Stimulated activated CD4-positive, alpha-beta T cell treated with anti-CD3 and anti-CD28 coated beads, Interleukin-1b, Interleukin-23, amount 100 ng/mL, for 24 hours (primary cell): ENCODE measurements around the gene KAZN.
"Not testable (repeated sequence)": the region's sequence is repeated elsewhere in the genome, so short reads cannot be mapped to it uniquely, and the experiment has no call there.

ENCODE experiments used
- DNase-seq, 4 experiments: peaks; one replicate each; pipeline ENCODE4 v3.0.0-alpha.2; 2020; ENCODE audit warnings: low read depth in 4 of 4, low spot score in 1 of 4

KAZN gene

DNA sequence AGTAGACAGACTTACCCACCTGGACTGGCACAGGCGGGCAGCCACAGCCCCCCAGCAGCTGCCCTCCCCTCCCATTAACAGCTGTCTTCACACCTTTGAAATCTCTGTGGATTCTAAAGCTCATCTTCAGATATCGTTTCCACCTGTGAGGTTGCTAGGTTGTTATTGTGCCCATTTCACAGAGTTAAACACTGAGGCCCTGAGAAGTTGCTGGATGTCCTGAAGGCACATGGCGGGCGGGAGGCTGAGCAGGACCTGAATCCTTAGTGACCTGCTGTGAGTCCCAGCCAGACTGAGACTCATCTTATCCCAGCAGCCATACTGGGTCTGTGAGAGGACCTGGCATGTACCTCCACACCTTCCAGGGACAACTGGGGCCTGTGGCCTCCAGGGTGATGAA, 420.3 kb downstream of the KAZN start:
- DNase-seq, result no peak

DNA sequence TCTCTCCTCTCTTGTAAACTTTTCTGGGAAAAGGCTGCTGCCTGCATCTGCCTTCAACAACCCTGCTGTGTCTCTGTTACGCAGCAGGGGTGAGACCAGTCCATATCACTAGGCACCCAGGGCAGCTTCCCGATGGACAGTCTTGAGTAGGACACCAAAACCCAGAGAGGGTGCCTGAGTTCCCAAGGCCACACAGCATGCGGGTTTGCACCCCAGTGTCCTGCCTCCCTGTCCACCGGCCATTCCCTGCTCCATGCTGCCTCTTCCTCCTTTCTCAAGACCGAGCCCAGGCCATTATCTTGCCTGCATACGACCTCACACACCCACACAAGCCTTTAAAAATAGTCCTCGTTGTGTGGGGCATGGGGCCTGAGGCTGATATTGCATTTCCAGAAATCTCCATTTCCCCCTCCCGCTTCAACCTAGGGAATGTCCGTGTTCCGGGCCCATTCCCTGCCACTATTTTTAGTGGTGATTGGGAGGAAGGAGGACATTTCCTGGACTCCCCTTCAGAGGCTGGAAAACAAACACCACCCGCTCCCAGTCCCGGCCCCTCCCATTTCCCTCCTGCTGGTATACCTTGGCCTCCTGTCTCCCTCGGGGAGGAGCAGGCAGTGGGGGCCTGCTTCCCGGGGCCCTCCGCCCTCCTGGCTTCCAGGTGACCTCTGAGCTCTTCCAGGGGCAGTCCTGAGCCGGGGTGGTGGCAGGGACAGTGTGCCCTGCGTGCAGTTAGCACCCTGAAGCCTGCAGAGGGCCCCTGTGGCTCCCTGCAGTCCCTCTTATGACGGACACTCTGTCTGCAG, 422.7 kb downstream of the KAZN start:
- no peak for DNase-seq

DNA sequence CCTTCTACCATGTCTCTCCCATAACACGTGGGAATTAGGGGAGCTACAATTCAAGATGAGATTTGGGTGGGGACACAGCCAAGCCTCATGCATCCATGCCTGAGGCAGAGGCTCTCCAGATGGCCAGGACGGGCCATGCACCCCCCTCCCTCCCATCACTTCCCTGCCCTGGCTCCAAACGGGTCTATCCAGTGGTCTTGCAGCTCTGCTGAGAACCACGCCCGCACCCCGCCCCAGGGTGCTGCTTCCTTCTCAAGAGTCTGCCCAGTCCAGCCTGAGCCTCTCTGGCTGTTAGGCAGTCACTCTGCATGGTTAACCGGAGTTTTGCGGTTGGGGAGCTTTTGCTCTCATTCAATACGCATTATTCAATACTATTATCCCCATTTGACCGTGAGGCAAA, 423.6 kb downstream of the KAZN start:
- no peak for DNase-seq

DNA sequence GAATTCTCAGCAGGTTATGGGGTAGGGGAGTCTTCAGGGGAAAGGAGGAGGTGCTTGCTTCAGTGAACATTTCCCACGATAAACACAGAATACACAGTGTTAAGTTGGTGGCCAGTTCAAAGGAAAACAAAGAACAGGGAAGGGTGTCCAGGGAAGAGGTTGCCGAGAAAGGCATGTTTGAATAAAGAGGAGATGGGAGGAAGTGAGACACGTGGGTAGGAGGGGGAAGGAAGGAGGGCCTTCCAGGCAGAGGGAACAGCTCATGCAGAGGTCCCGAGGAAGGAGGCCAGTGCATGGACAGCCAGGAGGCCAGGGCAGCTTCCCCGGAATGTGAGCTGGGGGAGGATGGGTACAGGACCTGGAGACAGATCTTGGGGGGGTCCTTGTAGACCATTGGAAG, 424.7 kb downstream of the KAZN start:
- no peak for DNase-seq

DNA sequence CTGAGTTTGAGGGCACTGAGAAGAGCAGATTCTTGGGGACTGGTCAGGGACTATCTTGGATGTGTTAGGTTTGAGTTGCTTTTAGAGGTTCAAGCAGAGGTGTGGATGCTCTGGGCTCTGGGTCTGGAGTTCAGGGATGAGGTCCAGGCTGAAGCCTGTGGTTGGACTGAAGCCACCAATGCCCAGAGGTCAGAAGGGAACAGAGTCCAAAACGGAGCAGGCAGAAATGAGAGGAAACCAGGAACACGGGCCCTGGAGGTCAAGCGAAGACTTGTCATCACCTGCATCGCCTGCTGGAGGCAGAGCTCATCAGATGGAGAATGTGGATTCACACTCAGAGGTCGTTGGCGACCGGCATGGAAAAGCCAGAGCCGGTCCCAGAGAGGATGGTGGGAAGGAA, 425.5 kb downstream of the KAZN start:
- DNase-seq, result no peak

DNA sequence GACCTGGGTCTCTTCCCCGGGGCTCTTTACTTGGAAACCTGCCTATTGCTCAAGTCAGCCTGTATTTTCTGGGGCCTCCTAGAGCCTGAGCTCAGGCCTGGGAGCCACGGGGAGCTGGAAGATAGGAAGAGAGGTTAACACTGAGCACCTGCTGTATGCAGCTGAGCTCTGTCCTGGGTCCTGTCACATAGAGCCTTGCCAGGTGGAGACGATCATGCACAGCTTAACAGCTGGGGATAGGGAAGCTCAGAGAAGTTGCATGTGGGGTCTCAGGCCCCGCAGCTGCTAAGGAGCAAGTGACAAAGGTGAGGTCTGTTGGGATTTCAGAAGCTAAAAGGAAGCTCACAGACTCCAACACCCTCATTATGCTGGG, 427.6 kb downstream of the KAZN start:
- DNase-seq, result no peak

DNA sequence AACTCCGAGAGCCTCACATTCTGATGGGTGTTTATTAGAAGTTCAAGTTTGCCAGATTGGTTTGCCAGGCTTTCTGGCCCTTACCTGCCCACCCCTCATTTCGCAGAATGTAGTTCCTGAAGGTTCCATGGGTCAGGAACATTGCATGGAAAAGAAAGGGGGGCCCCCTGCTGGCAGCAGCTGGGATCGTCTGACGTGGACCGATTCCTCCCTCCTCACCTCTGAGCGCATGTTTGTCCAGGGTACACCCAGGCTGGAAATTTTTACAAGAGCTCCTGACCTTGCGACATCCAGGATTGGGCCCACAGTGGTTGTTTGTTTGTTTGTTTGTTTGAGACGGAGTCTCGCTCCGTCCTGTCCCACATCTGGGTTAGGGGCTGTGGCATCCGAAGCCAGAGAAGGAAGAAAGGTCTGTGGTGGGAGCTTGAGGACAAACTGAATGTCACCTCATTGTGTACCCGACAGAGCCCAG, 429.1 kb downstream of the KAZN start:
- DNase-seq, result peak in 2 of 4 experiments; percentile 6 to 21

DNA sequence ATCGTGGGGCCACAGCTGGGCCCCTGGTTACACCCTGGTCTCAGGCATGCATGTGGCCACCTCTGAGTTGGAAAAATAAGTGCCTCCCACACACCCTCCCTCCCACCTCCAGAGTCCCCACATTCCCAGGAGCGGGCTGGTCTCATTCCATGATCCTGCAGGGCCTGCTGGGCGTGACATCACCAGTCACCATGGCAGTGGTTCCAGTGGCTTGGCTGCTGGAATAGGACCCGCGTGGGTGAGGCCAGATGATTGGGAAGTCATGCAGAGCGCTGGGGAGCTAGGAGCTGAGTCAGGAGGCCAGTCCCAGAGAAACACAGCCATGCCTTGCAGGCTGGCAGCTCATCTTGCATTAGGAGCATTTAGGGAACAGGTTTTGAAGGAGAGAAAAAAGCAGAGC, 429.6 kb downstream of the KAZN start:
- DNase-seq, result no peak

DNA sequence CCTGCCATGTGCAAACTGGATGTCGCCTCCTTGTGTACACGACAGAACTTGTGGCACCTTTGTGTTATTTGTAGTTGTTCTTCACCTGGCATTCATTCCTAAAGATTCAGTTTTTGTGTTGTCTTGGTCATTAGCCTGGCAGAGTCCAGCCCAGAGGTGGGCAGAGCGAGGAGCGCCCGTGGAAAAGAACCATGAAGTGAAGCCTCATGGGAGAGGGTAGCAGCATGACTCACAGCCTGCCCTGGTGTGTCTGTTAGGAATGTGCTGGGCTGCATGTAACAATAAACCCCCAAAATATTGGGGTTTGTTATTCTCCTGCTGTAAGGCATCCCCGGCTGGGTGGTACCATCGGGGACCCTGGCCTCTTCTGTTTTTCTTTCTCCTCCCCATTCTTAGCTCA, 430.1 kb downstream of the KAZN start:
- no peak for DNase-seq

DNA sequence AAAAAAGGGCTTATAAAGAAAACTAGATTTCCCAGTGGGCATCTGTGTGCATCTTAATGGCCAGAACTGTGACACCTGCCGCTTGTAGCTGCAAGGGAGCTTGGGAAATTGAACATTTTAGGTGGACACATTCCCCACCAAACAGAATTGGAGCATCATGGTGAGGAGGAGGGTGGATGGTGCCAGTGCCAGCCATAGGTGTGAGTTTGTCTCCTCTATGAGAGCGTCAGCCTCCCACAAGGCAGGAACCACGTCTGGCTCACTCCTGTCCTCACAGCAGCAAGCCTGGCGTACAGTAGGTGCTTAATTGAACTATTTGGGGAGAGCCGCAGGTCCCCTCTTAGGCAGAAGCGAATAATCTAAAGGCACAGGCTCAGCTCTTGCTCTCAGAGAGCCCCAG, 430.6 kb downstream of the KAZN start:
- no peak for DNase-seq

DNA sequence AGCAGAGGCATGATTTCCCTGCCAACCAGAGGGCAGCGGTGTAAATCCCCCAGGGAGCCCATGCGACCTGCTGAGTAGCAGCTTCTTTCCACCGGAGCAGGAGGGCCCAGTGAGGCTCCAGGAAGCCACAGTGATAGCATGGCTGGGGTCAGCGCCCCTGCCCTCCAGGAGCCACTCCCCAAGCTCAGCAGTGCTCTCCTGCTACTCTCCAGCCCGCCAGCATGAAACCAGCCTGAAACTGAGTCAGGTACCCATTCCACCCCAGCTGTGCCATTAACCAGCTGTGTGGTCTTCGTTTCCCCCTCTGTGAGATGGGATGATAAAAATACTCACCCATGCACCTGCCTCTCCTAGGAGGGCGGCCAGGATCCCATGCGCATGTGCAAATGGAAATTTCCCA, 431.3 kb downstream of the KAZN start:
- DNase-seq, result no peak

DNA sequence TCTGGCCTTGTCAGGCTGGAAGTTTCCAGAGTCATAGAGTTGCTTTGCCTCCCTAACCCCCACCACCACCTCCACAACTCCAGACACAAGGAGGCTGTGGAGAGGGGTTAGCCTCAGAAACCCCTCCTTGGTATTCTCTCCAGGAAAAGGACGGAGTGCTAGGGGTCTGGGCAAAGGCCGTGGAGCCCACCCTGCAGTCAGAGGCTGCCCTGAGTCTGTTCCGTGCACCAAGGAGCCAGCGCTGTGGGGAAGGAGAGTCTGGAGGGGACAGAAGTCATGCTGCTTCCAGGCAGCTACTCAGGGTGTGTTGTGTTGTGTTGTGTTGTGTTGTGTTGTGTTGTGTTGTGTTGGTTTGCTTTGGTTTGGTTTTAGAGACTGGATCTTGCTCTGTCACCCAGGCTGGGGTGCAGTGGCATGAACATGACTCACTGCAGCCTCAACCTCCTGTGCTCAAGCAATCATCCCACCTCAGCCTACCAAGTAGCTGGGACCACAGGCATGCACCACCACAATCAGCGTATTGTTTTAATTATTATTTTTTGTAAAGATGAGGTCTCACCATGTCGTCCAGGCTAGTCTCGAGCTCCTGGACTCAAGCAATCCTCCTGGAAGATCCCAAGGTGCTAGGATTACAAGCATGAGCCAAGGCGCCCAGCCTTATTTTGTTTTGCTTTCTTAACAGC, 432.9 kb downstream of the KAZN start:
- DNase-seq, result no peak

DNA sequence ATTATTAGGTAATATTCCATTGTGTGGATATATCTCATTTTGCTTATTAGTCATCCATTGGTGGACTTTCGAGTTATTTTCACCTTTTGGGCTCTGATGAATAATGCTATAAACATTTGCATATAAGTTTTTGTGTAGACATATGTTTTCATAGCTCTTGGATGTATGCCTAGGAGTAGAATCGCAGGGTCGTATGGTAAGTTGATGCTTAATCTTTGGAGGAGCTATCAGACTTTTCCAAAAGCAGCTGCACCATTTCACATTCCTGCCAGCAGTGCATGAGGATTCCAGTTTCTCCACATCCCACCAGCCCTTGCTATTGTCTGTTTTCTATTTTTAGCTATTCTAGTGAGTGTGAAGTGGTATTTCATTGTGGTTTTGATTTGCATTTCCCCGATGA, 434.8 kb downstream of the KAZN start:
- no peak for DNase-seq

DNA sequence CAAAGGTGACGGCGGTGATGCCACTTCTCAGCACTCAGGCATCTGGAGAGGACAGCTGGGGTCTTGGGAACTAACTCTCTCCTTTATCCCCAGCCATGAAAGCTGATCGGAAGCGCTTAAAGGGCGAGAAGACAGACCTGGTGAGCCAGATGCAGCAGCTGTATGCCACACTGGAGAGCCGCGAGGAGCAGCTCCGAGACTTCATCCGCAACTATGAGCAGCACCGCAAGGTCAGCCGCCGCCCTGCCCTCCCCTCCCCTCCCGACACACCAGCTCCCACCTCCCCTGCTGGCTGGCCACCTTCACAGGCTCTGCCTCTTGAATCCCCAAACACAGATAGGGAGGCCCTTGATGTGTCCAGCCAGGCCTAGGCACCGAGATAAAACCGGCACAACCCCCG, 436.2 kb downstream of the KAZN start:
- DNase-seq, result no peak

DNA sequence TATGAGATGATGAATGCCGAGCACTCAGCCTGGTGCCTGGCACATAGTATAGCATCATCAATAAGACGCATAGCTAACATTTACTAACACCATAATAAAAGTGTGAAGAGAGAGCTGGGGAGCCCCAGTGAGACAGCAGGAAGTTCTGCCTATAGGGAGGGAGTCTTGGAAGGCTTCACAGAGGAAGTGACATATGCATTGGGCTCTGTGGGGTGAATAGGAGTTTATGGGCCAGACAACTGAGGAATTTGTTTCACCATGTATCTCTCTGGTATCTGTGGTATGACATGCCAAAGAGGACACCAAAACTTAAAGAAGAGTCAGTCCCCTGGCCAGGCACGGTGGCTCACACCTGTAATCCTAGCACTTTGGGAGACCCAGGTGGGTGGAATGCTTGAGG, 436.8 kb downstream of the KAZN start:
- DNase-seq, result no peak

DNA sequence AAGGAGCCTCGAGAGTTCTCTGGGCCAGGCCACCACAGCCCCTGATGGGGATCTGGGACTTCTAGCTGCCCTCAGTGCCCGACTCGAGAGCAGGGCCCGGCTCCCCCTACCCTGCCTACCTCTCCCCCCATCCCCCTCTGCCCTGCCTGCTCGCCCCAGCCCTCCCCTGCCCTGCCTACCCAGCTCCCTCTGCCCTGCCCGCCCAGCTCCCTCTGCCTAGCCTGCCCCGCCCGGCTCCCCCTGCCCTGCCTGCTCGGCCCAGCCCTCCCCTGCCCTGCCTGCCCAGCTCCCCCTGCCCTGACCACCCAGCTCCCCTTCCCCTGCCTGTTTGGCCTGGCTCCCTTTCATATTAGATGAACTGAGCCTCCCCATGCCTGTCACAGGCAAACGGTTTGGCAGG, 437.6 kb downstream of the KAZN start:
- DNase-seq, result no peak

DNA sequence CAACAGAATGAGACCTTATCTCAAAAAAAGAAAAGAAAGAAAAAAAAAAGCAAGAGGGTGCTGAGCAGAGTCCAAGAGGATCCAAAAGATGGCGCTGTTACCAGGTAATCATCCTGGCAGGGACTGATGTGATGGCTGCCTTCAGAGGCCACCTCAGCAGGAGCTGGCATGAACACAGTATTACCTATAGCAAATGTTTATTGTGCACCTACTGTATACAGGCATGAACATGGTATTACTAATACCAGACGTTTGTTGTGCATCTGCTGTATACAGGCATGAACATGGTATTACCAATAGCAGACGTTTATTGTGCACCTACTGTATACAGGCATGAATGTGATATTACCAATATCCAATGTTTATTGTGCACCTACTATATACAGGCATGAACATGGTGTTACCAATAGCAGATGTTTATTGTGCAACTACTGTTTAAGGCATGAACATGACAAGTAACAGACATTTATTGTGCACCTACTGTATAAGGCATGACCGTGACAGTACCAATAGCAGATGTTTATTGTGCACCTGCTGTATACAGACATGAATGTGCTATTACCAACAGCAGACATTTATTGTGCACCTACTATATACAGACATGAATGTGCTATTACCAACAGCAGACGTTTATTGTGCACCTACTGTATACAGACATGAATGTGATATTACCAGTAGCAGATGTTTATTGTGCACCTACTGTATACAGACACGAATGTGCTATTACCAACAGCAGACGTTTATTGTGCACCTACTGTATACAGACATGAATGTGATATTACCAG, 439.9 kb downstream of the KAZN start:
- no peak for DNase-seq

DNA sequence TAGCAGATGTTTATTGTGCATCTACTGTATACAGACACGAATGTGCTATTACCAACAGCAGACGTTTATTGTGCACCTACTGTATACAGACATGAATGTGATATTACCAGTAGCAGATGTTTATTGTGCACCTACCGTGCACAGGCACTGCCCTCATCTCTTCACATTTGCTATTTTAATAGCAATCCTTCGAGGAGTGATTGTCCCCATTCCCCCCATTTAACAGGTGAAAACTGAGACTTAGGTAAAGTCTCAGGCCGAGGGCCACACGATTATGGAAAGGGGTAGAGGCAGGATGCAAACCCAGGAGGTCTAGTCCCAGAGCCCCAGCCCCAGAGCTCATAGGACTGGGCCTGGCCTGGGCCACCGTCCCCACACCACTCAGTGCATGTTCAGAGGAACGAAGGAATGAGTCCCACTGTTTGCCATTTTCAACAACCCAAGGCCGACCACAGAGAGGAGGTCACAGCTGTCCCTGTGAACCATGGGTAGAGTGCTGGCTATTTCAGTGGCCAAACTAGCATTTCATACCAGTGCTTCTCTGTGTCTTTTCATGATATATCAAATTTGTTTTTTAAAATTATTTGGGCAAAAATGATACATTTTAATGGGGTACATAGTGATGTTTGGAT, 440.6 kb downstream of the KAZN start:
- DNase-seq, result no peak

DNA sequence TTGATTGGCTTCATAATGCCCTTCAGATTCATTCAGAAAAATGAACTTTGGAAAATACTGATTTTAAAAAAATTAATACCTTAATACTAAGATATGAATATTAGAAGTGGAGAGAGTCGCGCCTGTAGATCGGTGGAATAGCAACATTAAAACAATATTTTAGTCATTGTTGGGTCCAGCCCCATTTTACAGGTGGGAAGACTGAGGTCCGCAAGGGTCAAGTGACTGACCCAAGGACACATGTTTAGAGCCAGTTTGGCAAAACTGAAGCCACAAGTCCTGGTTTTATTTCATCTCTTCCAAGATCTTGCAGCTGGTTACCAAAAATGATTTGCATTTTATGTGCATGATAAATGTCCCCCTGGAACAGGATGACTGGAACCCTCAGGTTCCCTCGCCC, 441.4 kb downstream of the KAZN start:
- no peak for DNase-seq

DNA sequence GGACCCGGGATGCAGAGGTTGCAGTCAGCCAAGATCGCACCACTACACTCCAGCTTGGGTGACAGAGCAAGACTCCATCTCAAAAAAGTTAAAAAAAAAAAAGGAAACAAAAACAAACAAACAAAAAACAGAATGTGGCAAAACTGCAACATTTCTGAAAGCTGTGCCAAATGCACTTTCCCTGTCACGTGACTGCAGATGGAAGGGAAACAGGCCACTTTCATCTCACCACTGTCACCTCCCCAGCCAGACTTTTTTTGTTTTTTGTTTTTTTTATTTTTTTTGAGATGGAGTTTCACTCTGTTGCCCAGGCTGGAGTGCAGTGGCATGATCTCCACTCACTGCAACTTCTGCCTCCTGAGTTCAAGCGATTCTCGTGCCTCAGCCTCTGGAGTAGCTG, 442.2 kb downstream of the KAZN start:
- not testable (repeated sequence) for DNase-seq

DNA sequence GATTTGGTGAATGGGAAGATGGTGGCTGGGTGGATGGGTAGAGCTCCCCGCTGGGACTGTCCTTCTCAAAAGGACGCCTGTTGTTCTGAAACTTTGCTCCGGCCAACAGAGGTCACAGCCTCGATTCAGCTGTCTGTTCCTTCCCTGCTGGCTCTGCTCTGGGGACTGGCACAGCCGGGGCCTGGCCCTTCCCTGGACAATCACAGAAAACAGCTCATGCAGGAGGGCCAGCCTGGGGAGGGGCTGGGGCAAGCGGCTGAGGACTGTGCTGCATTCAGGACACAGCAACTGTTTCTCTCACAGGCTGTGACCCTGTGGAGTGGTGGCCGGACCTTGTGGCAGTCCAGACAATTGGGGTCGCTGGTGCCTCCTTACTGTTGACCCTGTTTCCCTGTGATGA, 444.4 kb downstream of the KAZN start:
- no peak for DNase-seq

DNA sequence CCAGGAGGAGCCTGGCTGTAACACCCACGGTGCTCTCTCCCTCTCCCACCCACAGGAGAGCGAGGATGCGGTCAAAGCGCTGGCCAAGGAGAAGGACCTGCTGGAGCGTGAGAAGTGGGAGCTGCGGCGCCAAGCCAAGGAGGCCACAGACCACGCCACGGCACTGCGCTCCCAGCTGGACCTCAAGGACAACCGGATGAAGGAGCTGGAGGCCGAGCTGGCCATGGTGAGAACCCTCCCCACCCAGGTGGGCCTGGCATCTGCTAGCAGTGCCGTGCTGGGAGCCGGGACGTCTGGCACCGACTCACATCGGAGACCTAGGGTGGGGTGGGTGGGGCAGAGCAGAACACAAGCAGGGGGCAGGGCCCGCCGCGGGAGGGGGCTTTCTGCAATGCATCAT, 445.4 kb downstream of the KAZN start:
- no peak for DNase-seq
